Breast epithelium (tissue), 4 donors: ENCODE results near the gene WDR73. TPM values are rescaled to one million over a fixed set of nuclear protein-coding genes. Genes with fewer than 3 reads are reported as not detected.
A peak's percentile ranks its signal among the peaks of the same experiment; 100 is the strongest.

Experiments
- DNase-seq, 2 donors: peaks; one replicate each; pipeline ENCODE4 v3.0.0-alpha.2; 2019; ENCODE audit warnings: low spot score in 2 of 2
- H3K27ac ChIP-seq, 2 donors: fragments of 200-600 bp; sonication (generic) in 1 of 2; one replicate each; pipeline ENCODE4 v1.5.1; 2016 to 2019; ENCODE audit warnings: mild to moderate bottlenecking in 1 of 2
- H3K27me3 ChIP-seq, 2 donors: fragments of 200-600 bp; sonication (generic) in 1 of 2; one replicate each; pipeline versions ENCODE4 v1.5.1 to v1.6.0; 2017 to 2019; ENCODE audit warnings: control low read depth in 1 of 2, mild to moderate bottlenecking in 1 of 2
- H3K36me3 ChIP-seq: fragments of 200-600 bp; one replicate; pipeline ENCODE4 v1.5.1; 2019
- H3K4me1 ChIP-seq, 2 donors: fragments of 200-600 bp; sonication (generic); one replicate each; pipeline ENCODE4 v1.5.1; 2016 to 2019; ENCODE audit warnings: control low read depth in 1 of 2
- H3K4me3 ChIP-seq, 3 donors: fragments of 200-600 bp; sonication (generic); 1 replicate in 2 of 3; 2 replicates in 1 of 3; pipeline ENCODE4 v1.5.1; 2016 to 2019; ENCODE audit warnings: mild to moderate bottlenecking in 3 of 3, moderate library complexity in 2 of 3
- H3K9me3 ChIP-seq, 2 donors: fragments of 200-600 bp; sonication (generic) in 1 of 2; one replicate each; pipeline ENCODE4 v1.5.1; 2016 to 2019; ENCODE audit warnings: control low read depth in 1 of 2
- CTCF ChIP-seq, 3 donors: fragments of 450-650 bp; IDR thresholded peaks; one replicate each; pipeline ENCODE4 v1.5.1; 2016 to 2017; ENCODE audit warnings: antibody characterized with exemption in 3 of 3, mild to moderate bottlenecking in 3 of 3, moderate library complexity in 3 of 3
- POLR2A ChIP-seq: fragments of 450-650 bp; IDR thresholded peaks from one replicate; pipeline ENCODE4 v1.6.1; 2016; ENCODE audit warnings: antibody characterized with exemption, mild to moderate bottlenecking, moderate library complexity
- POLR2AphosphoS5 ChIP-seq, 3 donors: sonication (generic); formaldehyde crosslinking; IDR thresholded peaks; one replicate each; pipeline ENCODE4 v1.6.1; 2017; ENCODE audit warnings: antibody characterized with exemption in 3 of 3
- intact Hi-C: fragments of 100-400 bp; cut with DNase I; formaldehyde crosslinking; loops from one replicate; pipeline ENCODE4 v1.15.1; 2023; ENCODE audit warnings: low total_unique reads
- total RNA-seq, 3 donors: library from RNA; depleted of rRNA; stranded (reverse); fragments of >200 nt; gene quantifications; one replicate each; pipeline ENCODE4 v1.1.0, GENCODE V29; 2016

The WDR73 gene
- total RNA-seq, 3 donors from 2014 or later: 13.8 to 35.0 (median 30.8) TPM

- Histone ChIP-seq H3K27ac (no peak overlapping the region), H3K27me3 (no peaks in the 10 kb centered on the region), H3K4me1 (no peaks in the 10 kb centered on the region), H3K4me3 (no peak overlapping the region), H3K36me3 (no peaks in the 10 kb centered on the region), H3K9me3 (no peaks in the 10 kb centered on the region)
- no peak for TF ChIP-seq POLR2AphosphoS5 (IDR thresholded peaks at IDR 0.05)
- TF ChIP-seq CTCF (IDR thresholded peaks at IDR 0.05): no peak
- no peak for TF ChIP-seq POLR2A
- intact Hi-C loops: no loop called here
- no peak for DNase-seq
Measured at GRCh38 chr15:84611631-84612030, 42.5 kb downstream of the WDR73 start.

- H3K27ac ChIP-seq: no peak overlapping the region
- H3K4me3 ChIP-seq: no peak overlapping the region
- no peaks in the 10 kb centered on the region for H3K36me3 ChIP-seq
- no peaks in the 10 kb centered on the region for H3K27me3 ChIP-seq
- no peaks in the 10 kb centered on the region for H3K4me1 ChIP-seq
- DNase-seq: no peak
- intact Hi-C loops: no loop called here
- TF ChIP-seq POLR2AphosphoS5 (IDR thresholded peaks at IDR 0.05) (no peak), POLR2A (no peak), CTCF (IDR thresholded peaks at IDR 0.05) (no peak)
- H3K9me3 ChIP-seq: no peaks in the 10 kb centered on the region
Measured at GRCh38 chr15:84609818-84610525, 44.1 kb downstream of the WDR73 start.

- no peaks in the 10 kb centered on the region for H3K9me3 ChIP-seq
- no peak overlapping the region for H3K27ac ChIP-seq
- no peaks in the 10 kb centered on the region for H3K36me3 ChIP-seq
- H3K4me3 ChIP-seq: no peak overlapping the region
- DNase-seq: no peak
- H3K27me3 ChIP-seq: no peaks in the 10 kb centered on the region
- H3K4me1 ChIP-seq: no peaks in the 10 kb centered on the region
- intact Hi-C loops: no loop called here
- no peak for TF ChIP-seq POLR2A
- no peak for TF ChIP-seq CTCF (IDR thresholded peaks at IDR 0.05)
- TF ChIP-seq POLR2AphosphoS5 (IDR thresholded peaks at IDR 0.05): no peak
Measured at GRCh38 chr15:84608707-84609284, 45.3 kb downstream of the WDR73 start.

- intact Hi-C loops: no loop called here
- no peak for TF ChIP-seq CTCF (IDR thresholded peaks at IDR 0.05)
- no peak for TF ChIP-seq POLR2A
- no peak for TF ChIP-seq POLR2AphosphoS5 (IDR thresholded peaks at IDR 0.05)
- no peak for DNase-seq
Measured at GRCh38 chr15:84606653-84607120, 47.4 kb downstream of the WDR73 start.

GRCh38 chr15:84605554-84605882, 48.6 kb downstream of the WDR73 start:
- no peaks in the 10 kb centered on the region for H3K36me3 ChIP-seq
- no peaks in the 10 kb centered on the region for H3K4me1 ChIP-seq
- H3K27me3 ChIP-seq: no peaks in the 10 kb centered on the region
- peak overlapping the region in 1 of 3 donors; percentile 38 for H3K4me3 ChIP-seq
- no peak for TF ChIP-seq POLR2AphosphoS5 (IDR thresholded peaks at IDR 0.05)
- TF ChIP-seq CTCF (IDR thresholded peaks at IDR 0.05): no peak
- no peak for TF ChIP-seq POLR2A
- intact Hi-C loops: no loop called here
- H3K9me3 ChIP-seq: no peaks in the 10 kb centered on the region
- DNase-seq: no peak
- peak overlapping the region; percentile 53 to 88 for H3K27ac ChIP-seq

More at GRCh38 chr15:84606653-84607120, 47.4 kb downstream of the WDR73 start:
- no peaks in the 10 kb centered on the region for H3K36me3 ChIP-seq
- no peaks in the 10 kb centered on the region for H3K9me3 ChIP-seq
- no peaks in the 10 kb centered on the region for H3K4me1 ChIP-seq
- H3K27me3 ChIP-seq: no peaks in the 10 kb centered on the region
- H3K27ac ChIP-seq: peak overlapping the region in 1 of 2 donors; percentile 88
- H3K4me3 ChIP-seq: no peak overlapping the region
